Amniotic stem cell (primary cell): ENCODE measurements around the gene BLNK.

Experiments used
- DNase-seq: peaks from one replicate; lab custom pipeline; 2025; lab: John Stamatoyannopoulos, UW

Gene BLNK

GRCh38 chr10:96288151-96288621, 16.8 kb upstream of the BLNK start:
- no peak for DNase-seq

GRCh38 chr10:96287392-96288105, 16.2 kb upstream of the BLNK start:
- no peak for DNase-seq

GRCh38 chr10:96285331-96285752, 14.0 kb upstream of the BLNK start:
- DNase-seq: no peak

GRCh38 chr10:96283756-96284155, 12.4 kb upstream of the BLNK start:
- DNase-seq: no peak

GRCh38 chr10:96283351-96283750, 12.0 kb upstream of the BLNK start:
- no peak for DNase-seq

- DNase-seq: no peak
These were observed 10.2 kb upstream of the BLNK start for GRCh38 chr10:96281444-96282029.

- DNase-seq: no peak
These were observed 9.5 kb upstream of the BLNK start for GRCh38 chr10:96280859-96281258.

GRCh38 chr10:96279191-96279641, 7.8 kb upstream of the BLNK start:
- no peak for DNase-seq

- DNase-seq: no peak
These were observed 5.5 kb upstream of the BLNK start for GRCh38 chr10:96276831-96277230.

GRCh38 chr10:96276426-96276825, 5.1 kb upstream of the BLNK start:
- no peak for DNase-seq

- DNase-seq: no peak
These were observed 4.5 kb upstream of the BLNK start for GRCh38 chr10:96275685-96276418.

- DNase-seq: no peak
These were observed 1.2 kb upstream of the BLNK start for GRCh38 chr10:96272316-96273280.

GRCh38 chr10:96270571-96270970, 798 bp downstream of the BLNK start:
- DNase-seq: no peak

- no peak for DNase-seq
These were observed 1.7 kb downstream of the BLNK start for GRCh38 chr10:96269438-96270300.

GRCh38 chr10:96268341-96268909, 2.9 kb downstream of the BLNK start:
- DNase-seq: no peak

GRCh38 chr10:96267234-96267705, 4.1 kb downstream of the BLNK start:
- no peak for DNase-seq

GRCh38 chr10:96266118-96266770, 5.1 kb downstream of the BLNK start:
- DNase-seq: no peak

- no peak for DNase-seq
These were observed 6.4 kb downstream of the BLNK start for GRCh38 chr10:96264938-96265337.

GRCh38 chr10:96263669-96264068, 7.7 kb downstream of the BLNK start:
- no peak for DNase-seq

- DNase-seq: no peak
These were observed 8.2 kb downstream of the BLNK start for GRCh38 chr10:96263176-96263575.
